ENCODE measurements around the gene ZMYND11. TPM values are rescaled to one million over a fixed set of nuclear protein-coding genes. Genes with fewer than 3 reads are reported as not detected.

The ZMYND11 gene
- total RNA-seq, result 100 to 1,000 TPM in 2 of 5 donors, 10 to 100 TPM in 3; 11.9 to 288 (median 88.1) TPM
- 10 to 100 TPM; 26.6 to 45.5 (median 34.0) TPM for polyA plus RNA-seq
- long read RNA-seq, donor 1, partial matches to known transcripts, result 7 of 8 reads
- long read RNA-seq, donor 1, other reads (novel, unspliced or antisense), result 0 of 8 reads
- long read RNA-seq, donor 2, full-length matches to known transcripts, result 2 of 8 reads
- long read RNA-seq, donor 2, partial matches to known transcripts, result 6 of 8 reads
- long read RNA-seq, donor 2, other reads (novel, unspliced or antisense), result 0 of 8 reads
- long read RNA-seq, donor 3, result 0 reads
- long read RNA-seq, donor 4, result 0 reads
- long read RNA-seq, donor 5, result 0 reads
- long read RNA-seq, donor 6, full-length matches to known transcripts, result 8 of 101 reads
- long read RNA-seq, donor 6, partial matches to known transcripts, result 86 of 101 reads
- long read RNA-seq, donor 6, other reads (novel, unspliced or antisense), result 7 of 101 reads
- long read RNA-seq, donor 7, full-length matches to known transcripts, result 3 of 30 reads
- long read RNA-seq, donor 7, partial matches to known transcripts, result 27 of 30 reads
- long read RNA-seq, donor 7, other reads (novel, unspliced or antisense), result 0 of 30 reads
- long read RNA-seq, donor 8, partial matches to known transcripts, result 0 of 8 reads
- long read RNA-seq, donor 8, other reads (novel, unspliced or antisense), result 6 of 8 reads
- long read RNA-seq, donor 9, partial matches to known transcripts, result 6 of 8 reads
- long read RNA-seq, donor 9, other reads (novel, unspliced or antisense), result 0 of 8 reads
- long read RNA-seq, donor 10, partial matches to known transcripts, result 0 of 1 reads
- long read RNA-seq, donor 10, other reads (novel, unspliced or antisense), result 0 of 1 reads

DNA sequence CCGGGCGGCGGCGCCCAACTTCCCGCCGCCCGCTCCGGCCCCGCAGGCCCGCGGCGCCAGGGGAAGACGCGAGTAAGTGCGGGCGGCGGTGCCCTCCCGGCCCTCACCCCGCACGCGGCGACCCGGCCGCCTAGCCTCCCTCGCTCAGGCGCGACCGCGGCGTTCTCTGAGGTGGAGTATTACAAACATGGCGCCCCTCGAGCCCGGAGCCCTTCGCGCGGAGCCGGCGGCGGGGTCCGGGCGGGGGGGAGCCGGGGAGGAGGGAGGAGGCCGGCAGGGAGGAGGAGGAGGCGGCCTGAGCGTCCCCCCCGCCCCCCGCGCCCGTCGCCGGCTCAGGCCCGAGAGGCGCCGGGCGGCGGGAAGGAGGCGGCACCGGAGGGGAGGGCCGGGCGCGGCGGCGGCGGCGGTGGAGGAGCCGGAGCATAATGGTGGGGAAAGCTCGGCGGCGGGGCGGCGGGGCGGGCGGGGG is at the start of gene ZMYND11:
Gene ZMYND11 (plus strand): TSS at position 324 of the 469 bp plus-strand sequence. CDS start 44,558 bp downstream, outside the sequence.
- H3K36me3 ChIP-seq, result no peaks in the 10 kb centered on the region
- no peaks in the 10 kb centered on the region for H3K27me3 ChIP-seq
- 0 to 1% (median 1%) methylated on average over 5 to 64 of the region's 73 CpGs for WGBS, 5 donors
- H3K4me1 ChIP-seq, result peaks cover 3 to 56% (median 41%) of the 10 kb centered on the region in 4 donors
- peak; percentile 67 to 93 for DNase-seq
- intact Hi-C loops (cut with DNase I; ENCODE audit: low total_unique reads), result no loop called here
- H3K4me3 ChIP-seq, result peak within 1 kb of the TSS; percentile 72 to 82 (median 73)
- peak within 1 kb of the TSS; percentile 95 to 99 (median 96) for H3K27ac ChIP-seq
- TF ChIP-seq EP300 (IDR thresholded peaks at IDR 0.05), result no peak
- TF ChIP-seq POLR2AphosphoS5 (IDR thresholded peaks at IDR 0.05), result peak in 1 of 3 donors; percentile 30
- H3K9me3 ChIP-seq, result no peaks in the 10 kb centered on the region

DNA sequence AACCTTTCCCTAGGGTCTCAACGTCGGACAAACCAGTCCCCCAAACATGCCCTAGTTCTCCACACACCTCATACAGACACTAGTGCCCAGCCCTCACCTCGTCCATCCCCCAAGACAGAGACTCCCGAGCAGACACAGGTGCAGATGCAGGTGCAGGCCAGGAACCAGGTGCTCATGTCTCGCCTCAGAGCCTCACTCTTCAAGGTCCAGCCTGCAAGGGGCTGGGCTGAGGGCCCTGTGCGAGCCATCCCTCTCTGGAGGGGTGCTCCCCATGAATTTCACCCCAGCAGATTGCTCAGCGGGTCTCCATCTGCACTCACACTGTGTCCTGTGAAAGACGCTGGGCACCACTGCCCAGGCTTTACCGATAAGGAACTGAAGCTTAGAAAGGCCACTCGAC is 49.2 kb upstream of the ZMYND11 start:
- no peak overlapping the region for H3K4me3 ChIP-seq
- peaks cover 0 to 9% (median 0%) of the 10 kb centered on the region in 3 donors for H3K27me3 ChIP-seq
- 67 to 92% (median 87%) methylated on average over 2 to 10 of the region's 10 CpGs for WGBS, 5 donors
- H3K27ac ChIP-seq, result no peak overlapping the region
- peaks cover 0 to 21% (median 15%) of the 10 kb centered on the region in 4 donors for H3K4me1 ChIP-seq
- TF ChIP-seq POLR2AphosphoS5 (IDR thresholded peaks at IDR 0.05), result no peak
- TF ChIP-seq, protein P1, sequence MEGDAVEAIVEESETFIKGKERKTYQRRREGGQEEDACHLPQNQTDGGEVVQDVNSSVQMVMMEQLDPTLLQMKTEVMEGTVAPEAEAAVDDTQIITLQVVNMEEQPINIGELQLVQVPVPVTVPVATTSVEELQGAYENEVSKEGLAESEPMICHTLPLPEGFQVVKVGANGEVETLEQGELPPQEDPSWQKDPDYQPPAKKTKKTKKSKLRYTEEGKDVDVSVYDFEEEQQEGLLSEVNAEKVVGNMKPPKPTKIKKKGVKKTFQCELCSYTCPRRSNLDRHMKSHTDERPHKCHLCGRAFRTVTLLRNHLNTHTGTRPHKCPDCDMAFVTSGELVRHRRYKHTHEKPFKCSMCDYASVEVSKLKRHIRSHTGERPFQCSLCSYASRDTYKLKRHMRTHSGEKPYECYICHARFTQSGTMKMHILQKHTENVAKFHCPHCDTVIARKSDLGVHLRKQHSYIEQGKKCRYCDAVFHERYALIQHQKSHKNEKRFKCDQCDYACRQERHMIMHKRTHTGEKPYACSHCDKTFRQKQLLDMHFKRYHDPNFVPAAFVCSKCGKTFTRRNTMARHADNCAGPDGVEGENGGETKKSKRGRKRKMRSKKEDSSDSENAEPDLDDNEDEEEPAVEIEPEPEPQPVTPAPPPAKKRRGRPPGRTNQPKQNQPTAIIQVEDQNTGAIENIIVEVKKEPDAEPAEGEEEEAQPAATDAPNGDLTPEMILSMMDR (IDR thresholded peaks at IDR 0.05), result no peak
- TF ChIP-seq EP300 (IDR thresholded peaks at IDR 0.05), result no peak
- no peak for TF ChIP-seq POLR2A (IDR thresholded peaks at IDR 0.05)
- H3K9me3 ChIP-seq, result no peaks in the 10 kb centered on the region
- intact Hi-C loops (cut with DNase I; ENCODE audit: low total_unique reads), result no loop called here
- DNase-seq, result no peak
- H3K36me3 ChIP-seq, result no peaks in the 10 kb centered on the region

DNA sequence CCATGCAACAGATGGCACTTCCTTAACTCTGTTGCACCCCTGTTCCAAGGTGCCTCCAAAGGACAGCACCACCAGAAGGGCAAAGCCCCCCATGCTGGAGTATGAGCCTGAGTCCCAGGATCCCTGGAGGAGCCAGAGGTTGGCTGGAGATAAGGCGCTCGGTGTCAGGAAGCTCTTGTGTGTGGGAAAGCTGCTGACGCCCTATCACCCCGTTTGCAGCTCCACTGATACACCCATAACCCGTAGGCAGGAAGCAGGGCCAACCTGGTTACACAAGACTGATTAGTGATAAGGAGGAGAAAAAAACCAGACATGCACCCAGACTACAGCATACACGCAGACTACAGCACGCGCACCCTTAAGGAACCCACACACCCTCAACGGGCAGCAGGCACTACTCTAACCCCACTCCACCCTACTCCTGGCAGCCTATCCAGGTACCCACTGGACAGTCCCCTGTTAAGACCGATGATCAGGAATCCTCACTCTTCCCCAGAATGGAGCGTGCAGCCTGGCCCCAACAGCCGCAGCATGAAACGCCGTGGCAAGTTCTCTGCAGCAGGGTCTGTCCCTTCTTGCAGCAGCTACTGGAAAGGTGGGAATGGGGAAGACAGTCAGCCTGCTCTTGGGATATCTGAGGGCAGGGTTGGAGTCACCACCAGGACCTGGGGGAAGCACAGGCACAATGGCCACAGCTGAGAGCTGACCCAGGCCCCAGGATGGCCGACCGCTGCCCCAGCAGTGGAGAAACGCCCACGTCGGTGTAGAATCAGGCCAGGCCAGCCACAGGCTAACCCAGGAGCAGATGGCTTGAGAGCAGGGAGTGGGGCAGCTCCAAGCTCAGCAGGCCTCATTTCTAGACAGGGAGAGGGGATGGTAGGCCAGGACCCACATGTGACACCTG is 47.8 kb upstream of the ZMYND11 start:
- intact Hi-C loops (cut with DNase I; ENCODE audit: low total_unique reads), result no loop called here
- H3K36me3 ChIP-seq, result no peaks in the 10 kb centered on the region
- peak; percentile 71 to 85 for DNase-seq
- H3K9me3 ChIP-seq, result no peaks in the 10 kb centered on the region
- H3K4me3 ChIP-seq, result no peak overlapping the region
- 43 to 72% (median 49%) methylated on average over 15 to 19 of the region's 19 CpGs for WGBS, 5 donors
- no peaks in the 10 kb centered on the region for H3K27me3 ChIP-seq
- peaks cover 5 to 29% (median 27%) of the 10 kb centered on the region in 4 donors for H3K4me1 ChIP-seq
- TF ChIP-seq POLR2AphosphoS5 (IDR thresholded peaks at IDR 0.05), result peak in 2 of 3 donors; percentile 38 to 58
- TF ChIP-seq, protein P1 (IDR thresholded peaks at IDR 0.05), result no peak
- H3K27ac ChIP-seq, result peak overlapping the region in 1 of 5 donors; percentile 67

DNA sequence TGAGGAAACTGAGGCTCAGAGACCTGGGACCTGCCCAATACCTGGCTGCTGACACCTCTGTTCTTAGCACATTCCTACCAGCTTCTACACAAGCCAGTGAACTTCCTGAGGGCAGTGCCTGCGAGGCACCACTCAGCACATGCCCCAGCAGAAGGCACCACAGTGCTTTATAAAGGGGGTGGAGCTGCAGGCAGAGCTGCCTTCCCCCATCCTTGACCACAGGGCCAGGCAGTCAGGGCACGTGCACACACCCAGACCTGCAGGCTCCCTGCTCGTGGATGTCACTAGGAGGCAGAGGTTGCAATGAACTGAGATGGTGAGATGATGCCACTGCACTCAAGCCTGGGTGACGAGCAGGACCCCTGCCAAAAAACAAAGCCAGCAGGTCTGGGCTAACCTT is 47.0 kb upstream of the ZMYND11 start:
- H3K4me1 ChIP-seq, result peaks cover 7 to 30% (median 27%) of the 10 kb centered on the region in 4 donors
- peak overlapping the region in 1 of 5 donors; percentile 16 for H3K27ac ChIP-seq
- no peaks in the 10 kb centered on the region for H3K9me3 ChIP-seq
- DNase-seq, result peak; percentile 54 to 68
- 35 to 62% (median 45%) methylated on average over 2 to 4 of the region's 4 CpGs for WGBS, 5 donors
- no peaks in the 10 kb centered on the region for H3K27me3 ChIP-seq
- intact Hi-C loops (cut with DNase I; ENCODE audit: low total_unique reads), result no loop called here
- no peak for TF ChIP-seq EP300 (IDR thresholded peaks at IDR 0.05)
- no peak for TF ChIP-seq POLR2A (IDR thresholded peaks at IDR 0.05)
- peak in 2 of 3 donors; percentile 10 to 67 for TF ChIP-seq POLR2AphosphoS5 (IDR thresholded peaks at IDR 0.05)
- TF ChIP-seq, protein P1 (IDR thresholded peaks at IDR 0.05), result no peak
- no peaks in the 10 kb centered on the region for H3K36me3 ChIP-seq
- no peak overlapping the region for H3K4me3 ChIP-seq

Data from stomach (tissue), 19 donors.